Testis (tissue), 2 donors: ENCODE data around the gene ADGRG7.

ENCODE experiments used
- POLR2A ChIP-seq: fragments of 450-650 bp; IDR thresholded peaks from one replicate; pipeline ENCODE4 v1.6.1; 2017; ENCODE audit warnings: antibody characterized with exemption, mild to moderate bottlenecking, moderate library complexity
- TF ChIP-seq, protein P1 (sequence below), 3 experiments: fragments of 450-650 bp in 2 of 3; fragments of 200-600 bp in 1 of 3; sonication (generic) in 1 of 3; IDR thresholded peaks; one replicate each; pipeline ENCODE4 v1.5.1; 2016 to 2019; ENCODE audit warnings: antibody characterized with exemption in 3 of 3, mild to moderate bottlenecking in 2 of 3, moderate library complexity in 1 of 3

DNA sequence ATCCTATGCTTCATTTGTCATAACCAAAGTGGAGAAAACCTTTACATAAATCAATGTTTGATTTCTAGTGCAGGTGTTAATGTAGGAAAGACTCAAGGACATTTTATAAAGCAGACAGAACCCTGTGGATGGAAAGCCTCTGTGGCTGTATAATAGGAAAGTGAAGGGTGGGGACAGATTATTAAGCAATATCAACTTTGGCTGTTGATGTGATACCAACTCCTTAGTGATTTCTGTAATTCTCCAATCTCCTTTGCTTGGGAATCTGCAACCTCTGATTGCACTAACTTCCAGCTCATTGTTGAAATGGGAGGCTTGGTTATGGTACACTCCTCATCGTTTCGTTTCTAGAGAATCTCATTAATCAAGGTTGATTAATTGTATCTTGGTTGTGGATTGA is 29.3 kb upstream of the ADGRG7 start:
- TF ChIP-seq, protein P1, sequence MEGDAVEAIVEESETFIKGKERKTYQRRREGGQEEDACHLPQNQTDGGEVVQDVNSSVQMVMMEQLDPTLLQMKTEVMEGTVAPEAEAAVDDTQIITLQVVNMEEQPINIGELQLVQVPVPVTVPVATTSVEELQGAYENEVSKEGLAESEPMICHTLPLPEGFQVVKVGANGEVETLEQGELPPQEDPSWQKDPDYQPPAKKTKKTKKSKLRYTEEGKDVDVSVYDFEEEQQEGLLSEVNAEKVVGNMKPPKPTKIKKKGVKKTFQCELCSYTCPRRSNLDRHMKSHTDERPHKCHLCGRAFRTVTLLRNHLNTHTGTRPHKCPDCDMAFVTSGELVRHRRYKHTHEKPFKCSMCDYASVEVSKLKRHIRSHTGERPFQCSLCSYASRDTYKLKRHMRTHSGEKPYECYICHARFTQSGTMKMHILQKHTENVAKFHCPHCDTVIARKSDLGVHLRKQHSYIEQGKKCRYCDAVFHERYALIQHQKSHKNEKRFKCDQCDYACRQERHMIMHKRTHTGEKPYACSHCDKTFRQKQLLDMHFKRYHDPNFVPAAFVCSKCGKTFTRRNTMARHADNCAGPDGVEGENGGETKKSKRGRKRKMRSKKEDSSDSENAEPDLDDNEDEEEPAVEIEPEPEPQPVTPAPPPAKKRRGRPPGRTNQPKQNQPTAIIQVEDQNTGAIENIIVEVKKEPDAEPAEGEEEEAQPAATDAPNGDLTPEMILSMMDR (IDR thresholded peaks at IDR 0.05), result no peak
- no peak for TF ChIP-seq POLR2A
